ENCODE data around the gene PRR12.

GRCh38 chr19:49652551-49653465 is 61.8 kb downstream of the PRR12 start:
- TF ChIP-seq MTA3 (IDR thresholded peaks at IDR 0.05; ENCODE audit: borderline replicate concordance) (no peak), ZBTB33 (CRISPR knock-in tag; IDR thresholded peaks at IDR 0.05) (no peak)
- TF ChIP-seq, protein P1, sequence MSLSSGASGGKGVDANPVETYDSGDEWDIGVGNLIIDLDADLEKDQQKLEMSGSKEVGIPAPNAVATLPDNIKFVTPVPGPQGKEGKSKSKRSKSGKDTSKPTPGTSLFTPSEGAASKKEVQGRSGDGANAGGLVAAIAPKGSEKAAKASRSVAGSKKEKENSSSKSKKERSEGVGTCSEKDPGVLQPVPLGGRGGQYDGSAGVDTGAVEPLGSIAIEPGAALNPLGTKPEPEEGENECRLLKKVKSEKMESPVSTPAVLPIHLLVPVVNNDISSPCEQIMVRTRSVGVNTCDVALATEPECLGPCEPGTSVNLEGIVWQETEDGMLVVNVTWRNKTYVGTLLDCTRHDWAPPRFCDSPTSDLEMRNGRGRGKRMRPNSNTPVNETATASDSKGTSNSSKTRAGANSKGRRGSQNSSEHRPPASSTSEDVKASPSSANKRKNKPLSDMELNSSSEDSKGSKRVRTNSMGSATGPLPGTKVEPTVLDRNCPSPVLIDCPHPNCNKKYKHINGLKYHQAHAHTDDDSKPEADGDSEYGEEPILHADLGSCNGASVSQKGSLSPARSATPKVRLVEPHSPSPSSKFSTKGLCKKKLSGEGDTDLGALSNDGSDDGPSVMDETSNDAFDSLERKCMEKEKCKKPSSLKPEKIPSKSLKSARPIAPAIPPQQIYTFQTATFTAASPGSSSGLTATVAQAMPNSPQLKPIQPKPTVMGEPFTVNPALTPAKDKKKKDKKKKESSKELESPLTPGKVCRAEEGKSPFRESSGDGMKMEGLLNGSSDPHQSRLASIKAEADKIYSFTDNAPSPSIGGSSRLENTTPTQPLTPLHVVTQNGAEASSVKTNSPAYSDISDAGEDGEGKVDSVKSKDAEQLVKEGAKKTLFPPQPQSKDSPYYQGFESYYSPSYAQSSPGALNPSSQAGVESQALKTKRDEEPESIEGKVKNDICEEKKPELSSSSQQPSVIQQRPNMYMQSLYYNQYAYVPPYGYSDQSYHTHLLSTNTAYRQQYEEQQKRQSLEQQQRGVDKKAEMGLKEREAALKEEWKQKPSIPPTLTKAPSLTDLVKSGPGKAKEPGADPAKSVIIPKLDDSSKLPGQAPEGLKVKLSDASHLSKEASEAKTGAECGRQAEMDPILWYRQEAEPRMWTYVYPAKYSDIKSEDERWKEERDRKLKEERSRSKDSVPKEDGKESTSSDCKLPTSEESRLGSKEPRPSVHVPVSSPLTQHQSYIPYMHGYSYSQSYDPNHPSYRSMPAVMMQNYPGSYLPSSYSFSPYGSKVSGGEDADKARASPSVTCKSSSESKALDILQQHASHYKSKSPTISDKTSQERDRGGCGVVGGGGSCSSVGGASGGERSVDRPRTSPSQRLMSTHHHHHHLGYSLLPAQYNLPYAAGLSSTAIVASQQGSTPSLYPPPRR (CRISPR knock-in tag; IDR thresholded peaks at IDR 0.05; ENCODE audit: borderline replicate concordance): no peak

All from K562 (cell line).